Upper lobe of left lung (tissue), 6 donors: ENCODE results near the gene PLPPR2. TPM values are rescaled to one million over a fixed set of nuclear protein-coding genes. Genes with fewer than 3 reads are reported as not detected.
A peak's percentile ranks its signal among the peaks of the same experiment; 100 is the strongest.

Experiments used
- ATAC-seq, 2 donors: fragments of 200-7000 bp; cut with Tn5 transposase; one replicate each; pipeline ENCODE4 v1.9.1; 2022; ENCODE audit warnings: mild to moderate bottlenecking in 2 of 2, moderate library complexity in 2 of 2; ENCODE audit not compliant: low FRiP score in 2 of 2
- DNase-seq, 2 donors: peaks; one replicate each; pipeline ENCODE4 v3.0.0-alpha.2; 2019 to 2020
- H3K27ac ChIP-seq, 4 donors: fragments of 200-600 bp; sonication (generic); one replicate each; pipeline ENCODE4 v1.5.1; 2016 to 2019
- H3K27me3 ChIP-seq, 4 donors: fragments of 200-600 bp; sonication (generic); one replicate each; pipeline ENCODE4 v1.5.1; 2017 to 2019
- H3K36me3 ChIP-seq, 4 donors: fragments of 200-600 bp; sonication (generic); one replicate each; pipeline ENCODE4 v1.5.1; 2016 to 2019
- H3K4me1 ChIP-seq, 4 donors: fragments of 200-600 bp; sonication (generic); one replicate each; pipeline ENCODE4 v1.5.1; 2018 to 2019
- H3K4me3 ChIP-seq, 4 donors: fragments of 200-600 bp; sonication (generic); one replicate each; pipeline ENCODE4 v1.5.1; 2017 to 2019; ENCODE audit warnings: mild to moderate bottlenecking in 2 of 4, moderate library complexity in 1 of 4
- H3K9me3 ChIP-seq, 4 donors: fragments of 200-600 bp; sonication (generic); one replicate each; pipeline ENCODE4 v1.5.1; 2018 to 2019
- EP300 ChIP-seq, 4 donors: sonication (generic); formaldehyde crosslinking; IDR thresholded peaks; one replicate each; pipeline ENCODE4 v1.5.1; 2017; ENCODE audit warnings: antibody characterized with exemption in 4 of 4, control low read depth in 2 of 4
- POLR2A ChIP-seq, 4 donors: fragments of 450-650 bp; IDR thresholded peaks; one replicate each; pipeline ENCODE4 v1.5.1; 2016 to 2017; ENCODE audit warnings: antibody characterized with exemption in 4 of 4, mild to moderate bottlenecking in 2 of 4
- POLR2AphosphoS5 ChIP-seq, 2 donors: sonication (generic); formaldehyde crosslinking; IDR thresholded peaks; one replicate each; pipeline ENCODE4 v1.5.1; 2017; ENCODE audit warnings: antibody characterized with exemption in 2 of 2
- WGBS, 2 donors: methylation state at CpG; one replicate each; pipeline ENCODE4 v1.1.5; 2017 to 2018; 5-methylcytosine and 5-hydroxymethylcytosine counted together
- total RNA-seq, 6 donors: library from RNA; depleted of rRNA in 4 of 6; stranded (reverse); fragments of >200 nt in 4 of 6; gene quantifications; one replicate each; pipeline versions ENCODE4 v1.1.0 to v1.2.1, GENCODE V29; 2016 to 2021
- TF ChIP-seq, protein P1 (sequence below), 6 experiments: fragments of 450-650 bp in 4 of 6; fragments of 200-600 bp in 2 of 6; sonication (generic) in 2 of 6; IDR thresholded peaks; one replicate each; pipeline ENCODE4 v1.5.1; 2016 to 2019; ENCODE audit warnings: antibody characterized with exemption in 6 of 6
- donor health status: DM: no; HTN: no; CAD: no; lungs with moderate emphysema.
- donor health status: DM: no; HTN: yes; CAD: no; lungs with severe emphysema.

Gene PLPPR2
- total RNA-seq, 6 donors from 2014 or later: 10.8 to 53.8 (median 26.0) TPM

DNA sequence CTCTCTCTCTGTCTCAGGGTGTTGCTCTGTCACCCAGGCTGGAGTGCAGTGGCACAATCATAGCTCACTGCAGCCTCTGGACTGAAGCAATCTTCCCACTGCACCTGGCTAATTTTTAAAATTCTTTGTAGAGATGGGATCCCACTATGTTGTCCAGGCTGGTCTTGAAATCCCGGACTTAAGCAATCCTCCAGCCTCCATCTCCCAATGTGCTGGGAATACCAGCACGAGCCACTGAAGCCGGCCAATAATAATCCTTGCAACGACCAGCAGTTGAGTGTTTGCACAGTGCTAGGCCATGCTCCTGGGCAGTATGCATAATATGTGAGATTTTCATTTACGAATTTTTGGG is 29.5 kb downstream of the PLPPR2 start:
- no peaks in the 10 kb centered on the region for H3K9me3 ChIP-seq
- H3K4me3 ChIP-seq: no peak overlapping the region
- H3K4me1 ChIP-seq: peaks cover 46 to 62% (median 54%) of the 10 kb centered on the region in 4 donors
- TF ChIP-seq POLR2A (IDR thresholded peaks at IDR 0.05) (no peak), POLR2AphosphoS5 (IDR thresholded peaks at IDR 0.05) (no peak), EP300 (IDR thresholded peaks at IDR 0.05) (no peak)
- TF ChIP-seq, protein P1, sequence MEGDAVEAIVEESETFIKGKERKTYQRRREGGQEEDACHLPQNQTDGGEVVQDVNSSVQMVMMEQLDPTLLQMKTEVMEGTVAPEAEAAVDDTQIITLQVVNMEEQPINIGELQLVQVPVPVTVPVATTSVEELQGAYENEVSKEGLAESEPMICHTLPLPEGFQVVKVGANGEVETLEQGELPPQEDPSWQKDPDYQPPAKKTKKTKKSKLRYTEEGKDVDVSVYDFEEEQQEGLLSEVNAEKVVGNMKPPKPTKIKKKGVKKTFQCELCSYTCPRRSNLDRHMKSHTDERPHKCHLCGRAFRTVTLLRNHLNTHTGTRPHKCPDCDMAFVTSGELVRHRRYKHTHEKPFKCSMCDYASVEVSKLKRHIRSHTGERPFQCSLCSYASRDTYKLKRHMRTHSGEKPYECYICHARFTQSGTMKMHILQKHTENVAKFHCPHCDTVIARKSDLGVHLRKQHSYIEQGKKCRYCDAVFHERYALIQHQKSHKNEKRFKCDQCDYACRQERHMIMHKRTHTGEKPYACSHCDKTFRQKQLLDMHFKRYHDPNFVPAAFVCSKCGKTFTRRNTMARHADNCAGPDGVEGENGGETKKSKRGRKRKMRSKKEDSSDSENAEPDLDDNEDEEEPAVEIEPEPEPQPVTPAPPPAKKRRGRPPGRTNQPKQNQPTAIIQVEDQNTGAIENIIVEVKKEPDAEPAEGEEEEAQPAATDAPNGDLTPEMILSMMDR (IDR thresholded peaks at IDR 0.05): no peak
- no peak for DNase-seq
- ATAC-seq: no peak
- H3K27ac ChIP-seq: peak overlapping the region in 1 of 4 donors; percentile 72
- 81 to 88% methylated on average over 5 of the region's 5 CpGs for WGBS, 2 donors
- H3K36me3 ChIP-seq: no peaks in the 10 kb centered on the region
- peaks cover 0 to 3% (median 0%) of the 10 kb centered on the region in 4 donors for H3K27me3 ChIP-seq

DNA sequence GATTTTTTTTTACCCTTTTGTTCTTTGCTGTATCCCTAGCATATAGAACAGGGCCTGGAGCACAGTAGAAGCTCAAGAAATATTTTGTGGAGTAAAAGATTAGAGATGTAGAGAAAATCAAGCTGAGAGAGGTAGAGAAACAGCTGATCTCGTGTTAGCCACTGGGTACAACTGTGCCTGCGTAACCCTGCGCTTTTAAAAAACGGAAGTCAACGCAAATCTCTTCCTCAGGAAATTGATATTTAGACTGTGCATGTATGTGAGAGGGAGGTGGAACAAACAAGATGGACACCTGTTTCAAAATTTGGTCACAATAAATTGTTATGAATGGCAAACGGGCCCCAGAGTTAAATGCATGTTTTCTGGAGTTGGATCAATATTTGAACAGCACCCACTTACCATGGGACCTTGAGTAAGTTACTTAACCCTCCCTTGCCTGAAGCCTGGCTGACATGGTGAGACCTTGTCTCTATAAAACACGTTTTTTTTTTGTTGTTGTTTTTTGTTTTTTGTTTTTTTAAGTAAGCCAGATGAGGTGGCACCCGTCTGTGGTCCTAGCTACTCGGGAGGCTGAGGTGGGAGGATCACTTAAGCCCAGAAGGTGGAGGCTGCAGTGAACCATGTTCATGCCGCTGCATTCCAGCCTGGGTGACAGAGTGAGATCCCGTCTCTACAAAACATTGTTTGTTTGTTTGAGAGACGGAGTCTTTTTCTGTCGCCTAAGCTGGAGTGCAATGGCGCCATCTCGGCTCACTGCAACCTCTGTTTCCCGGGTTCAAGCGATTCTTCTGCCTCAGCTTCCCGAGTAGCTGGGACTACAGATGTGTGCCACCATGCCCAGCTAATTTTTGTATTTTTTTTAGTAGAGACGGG is 32.2 kb downstream of the PLPPR2 start:
- DNase-seq: peak in 1 of 2 donors; percentile 38
- peak overlapping the region; percentile 6 to 58 (median 47) for H3K27ac ChIP-seq
- H3K9me3 ChIP-seq: peaks cover 0 to 7% (median 3%) of the 10 kb centered on the region in 4 donors
- TF ChIP-seq POLR2AphosphoS5 (IDR thresholded peaks at IDR 0.05) (no peak), POLR2A (IDR thresholded peaks at IDR 0.05) (no peak), EP300 (IDR thresholded peaks at IDR 0.05) (no peak)
- TF ChIP-seq, protein P1 (IDR thresholded peaks at IDR 0.05): no peak
- ATAC-seq: peak in 1 of 2 donors; percentile 37
- no peak overlapping the region for H3K4me3 ChIP-seq
- H3K27me3 ChIP-seq: peaks cover 0 to 3% (median 0%) of the 10 kb centered on the region in 4 donors
- peaks cover 26 to 40% (median 36%) of the 10 kb centered on the region in 4 donors for H3K4me1 ChIP-seq
- no peaks in the 10 kb centered on the region for H3K36me3 ChIP-seq
- 57 to 58% methylated on average over 19 of the region's 19 CpGs for WGBS, 2 donors

DNA sequence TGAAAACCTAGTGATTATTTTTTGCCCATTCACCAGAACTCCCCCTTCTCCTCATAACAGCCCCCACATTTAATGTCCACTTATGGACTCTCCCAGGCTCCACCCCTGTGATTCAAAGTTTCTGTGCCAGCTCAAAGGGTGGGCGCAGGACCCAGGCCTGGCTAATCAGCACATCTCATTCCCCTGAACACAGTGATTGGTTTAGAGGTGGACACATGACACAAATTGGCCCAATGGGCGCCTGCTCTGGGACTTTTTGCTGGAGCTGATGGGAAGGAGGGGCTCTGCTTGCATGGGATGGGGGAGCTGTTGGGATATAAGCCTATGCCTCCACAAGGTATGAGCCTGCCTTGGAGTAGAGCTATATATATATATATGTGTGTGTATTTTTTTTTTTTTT is 35.1 kb downstream of the PLPPR2 start:
- H3K27ac ChIP-seq: no peak overlapping the region
- peaks cover 0 to 6% (median 2%) of the 10 kb centered on the region in 4 donors for H3K36me3 ChIP-seq
- H3K9me3 ChIP-seq: peaks cover 0 to 7% (median 3%) of the 10 kb centered on the region in 4 donors
- H3K4me3 ChIP-seq: no peak overlapping the region
- DNase-seq (no peak), ATAC-seq (no peak)
- TF ChIP-seq POLR2A (IDR thresholded peaks at IDR 0.05) (no peak), EP300 (IDR thresholded peaks at IDR 0.05) (no peak), POLR2AphosphoS5 (IDR thresholded peaks at IDR 0.05) (no peak)
- TF ChIP-seq, protein P1 (IDR thresholded peaks at IDR 0.05): no peak
- 94 to 96% methylated on average over 2 of the region's 2 CpGs for whole genome bisulfite sequencing, 2 donors
- H3K27me3 ChIP-seq: no peaks in the 10 kb centered on the region
- H3K4me1 ChIP-seq: peaks cover 7 to 14% (median 13%) of the 10 kb centered on the region in 4 donors

DNA sequence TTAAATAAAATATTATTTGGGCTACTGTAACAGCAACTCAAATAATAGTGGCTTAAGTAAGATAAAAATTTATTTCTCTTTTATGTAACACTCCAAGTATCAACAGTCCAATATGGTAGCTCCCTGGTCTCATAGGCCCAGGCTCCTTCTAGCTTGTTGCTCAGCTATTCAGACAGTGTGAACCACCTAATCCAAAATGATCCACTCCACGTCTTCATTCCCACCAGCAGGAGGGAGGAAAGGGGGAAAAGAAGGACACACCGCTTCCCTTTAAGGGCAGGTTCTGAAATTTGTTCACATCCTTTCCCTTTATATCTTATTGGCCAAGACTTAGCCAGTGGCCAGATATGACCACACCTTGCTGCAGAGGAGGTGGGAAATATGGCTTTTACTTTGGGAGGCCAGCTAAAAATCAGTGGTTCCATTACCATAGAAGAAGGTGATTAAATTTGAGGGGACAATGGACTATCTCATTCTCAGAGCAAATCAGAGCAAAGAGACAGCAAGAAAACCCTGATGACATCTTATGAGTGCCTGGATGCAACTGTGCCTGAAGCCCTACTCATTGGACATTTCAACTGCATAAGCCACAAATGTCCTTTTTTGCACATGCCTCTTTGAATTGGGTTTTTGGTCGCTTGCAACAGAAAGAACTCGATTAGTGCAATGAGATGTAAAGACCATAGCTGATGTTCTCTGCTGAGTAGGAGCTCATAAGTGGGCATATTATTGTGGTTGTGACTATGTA is 35.9 kb downstream of the PLPPR2 start:
- peaks cover 0 to 7% (median 3%) of the 10 kb centered on the region in 4 donors for H3K9me3 ChIP-seq
- H3K36me3 ChIP-seq: peaks cover 0 to 6% (median 2%) of the 10 kb centered on the region in 4 donors
- H3K4me3 ChIP-seq: no peak overlapping the region
- 73 to 79% methylated on average over 4 of the region's 4 CpGs for WGBS, 2 donors
- TF ChIP-seq, protein P1 (IDR thresholded peaks at IDR 0.05): no peak
- TF ChIP-seq EP300 (IDR thresholded peaks at IDR 0.05): no peak
- TF ChIP-seq POLR2AphosphoS5 (IDR thresholded peaks at IDR 0.05): no peak
- TF ChIP-seq POLR2A (IDR thresholded peaks at IDR 0.05): no peak
- H3K27me3 ChIP-seq: no peaks in the 10 kb centered on the region
- no peak overlapping the region for H3K27ac ChIP-seq
- ATAC-seq (no peak), DNase-seq (no peak)
- H3K4me1 ChIP-seq: peaks cover 7 to 14% (median 13%) of the 10 kb centered on the region in 4 donors
